Measurements from ENCODE around the gene HIVEP1. TPM values are rescaled to one million over a fixed set of nuclear protein-coding genes. Genes with fewer than 3 reads are reported as not detected.

Gene HIVEP1
- total RNA-seq, 1 donor from 2014 or later: 69.4 TPM

DNA sequence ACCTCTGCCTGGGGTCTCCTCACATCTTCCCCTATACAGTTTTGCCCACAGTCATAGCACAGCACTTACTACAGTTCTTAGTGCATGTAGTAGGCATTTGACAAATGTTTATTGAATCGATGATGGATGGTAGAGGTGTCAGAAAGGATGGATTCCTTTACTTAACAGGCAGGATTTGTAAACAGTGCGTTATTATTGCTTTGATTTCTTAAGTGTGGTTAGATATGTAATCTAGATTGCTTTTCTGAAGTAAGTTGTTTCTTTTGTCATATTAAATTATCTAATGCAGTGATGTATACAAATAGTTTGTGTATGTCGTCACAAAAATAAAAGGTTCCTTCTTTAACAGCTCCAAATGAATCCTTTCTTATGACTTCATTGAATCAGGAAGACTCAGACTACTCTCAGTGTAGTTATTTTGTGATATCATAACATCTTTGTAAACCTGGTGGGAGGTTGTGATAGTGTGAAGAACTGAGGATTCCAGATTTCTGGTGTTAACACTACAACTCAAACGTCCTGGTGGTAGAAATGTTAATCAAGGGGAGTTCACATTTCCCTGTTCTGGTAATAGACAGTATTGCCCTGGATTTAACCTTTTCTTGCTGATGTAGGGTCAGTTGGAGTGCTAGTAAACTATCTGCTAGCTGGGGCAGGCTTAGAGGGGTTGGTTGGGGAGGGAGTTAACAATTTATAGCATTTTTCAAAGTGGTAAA, 87.7 kb downstream of the HIVEP1 start:
- peaks cover 30% of the 10 kb centered on the region for H3K4me1 Mint-ChIP-seq
- H3K27me3 Mint-ChIP-seq (ENCODE audit: low read depth): no peaks in the 10 kb centered on the region
- TF ChIP-seq, protein P1, sequence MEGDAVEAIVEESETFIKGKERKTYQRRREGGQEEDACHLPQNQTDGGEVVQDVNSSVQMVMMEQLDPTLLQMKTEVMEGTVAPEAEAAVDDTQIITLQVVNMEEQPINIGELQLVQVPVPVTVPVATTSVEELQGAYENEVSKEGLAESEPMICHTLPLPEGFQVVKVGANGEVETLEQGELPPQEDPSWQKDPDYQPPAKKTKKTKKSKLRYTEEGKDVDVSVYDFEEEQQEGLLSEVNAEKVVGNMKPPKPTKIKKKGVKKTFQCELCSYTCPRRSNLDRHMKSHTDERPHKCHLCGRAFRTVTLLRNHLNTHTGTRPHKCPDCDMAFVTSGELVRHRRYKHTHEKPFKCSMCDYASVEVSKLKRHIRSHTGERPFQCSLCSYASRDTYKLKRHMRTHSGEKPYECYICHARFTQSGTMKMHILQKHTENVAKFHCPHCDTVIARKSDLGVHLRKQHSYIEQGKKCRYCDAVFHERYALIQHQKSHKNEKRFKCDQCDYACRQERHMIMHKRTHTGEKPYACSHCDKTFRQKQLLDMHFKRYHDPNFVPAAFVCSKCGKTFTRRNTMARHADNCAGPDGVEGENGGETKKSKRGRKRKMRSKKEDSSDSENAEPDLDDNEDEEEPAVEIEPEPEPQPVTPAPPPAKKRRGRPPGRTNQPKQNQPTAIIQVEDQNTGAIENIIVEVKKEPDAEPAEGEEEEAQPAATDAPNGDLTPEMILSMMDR (IDR thresholded peaks at IDR 0.05; ENCODE audit: unreplicated experiment): no peak
- H3K4me3 Mint-ChIP-seq: no peak overlapping the region
- H3K27ac Mint-ChIP-seq: peak overlapping the region; percentile 28
- H3K36me3 Mint-ChIP-seq: peaks cover 10% of the 10 kb centered on the region
- DNase-seq (ENCODE audit: low spot score in 2 of 2, unreplicated experiment in 2 of 2): no peak
- peaks cover 4% of the 10 kb centered on the region for H3K9me3 Mint-ChIP-seq

DNA sequence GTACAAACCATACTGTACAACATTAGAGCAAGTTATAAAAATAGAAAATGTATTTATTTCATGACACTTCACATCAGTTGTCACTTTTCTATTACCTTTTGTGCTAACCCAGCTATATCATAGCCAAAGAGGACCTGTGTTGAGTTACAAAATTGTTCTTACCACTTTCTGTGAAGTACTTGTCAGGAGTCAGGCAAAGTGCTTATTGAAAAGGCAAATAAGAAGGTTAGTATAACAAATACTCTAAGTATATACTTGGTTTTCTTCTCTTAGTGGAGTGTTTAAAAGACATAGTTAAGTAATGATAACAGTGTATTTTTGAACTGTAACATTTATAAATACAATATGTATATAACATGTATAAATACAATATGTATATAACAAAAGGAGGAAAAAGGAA, 88.9 kb downstream of the HIVEP1 start:
- no peak for DNase-seq (ENCODE audit: low spot score in 2 of 2, unreplicated experiment in 2 of 2)
- Mint-ChIP-seq H3K36me3 (peaks cover 12% of the 10 kb centered on the region), H3K4me1 (peaks cover 30% of the 10 kb centered on the region), H3K9me3 (peaks cover 4% of the 10 kb centered on the region), H3K4me3 (no peak overlapping the region), H3K27me3 (ENCODE audit: low read depth) (no peaks in the 10 kb centered on the region), H3K27ac (no peak overlapping the region)
- TF ChIP-seq, protein P1 (IDR thresholded peaks at IDR 0.05; ENCODE audit: unreplicated experiment): no peak

DNA sequence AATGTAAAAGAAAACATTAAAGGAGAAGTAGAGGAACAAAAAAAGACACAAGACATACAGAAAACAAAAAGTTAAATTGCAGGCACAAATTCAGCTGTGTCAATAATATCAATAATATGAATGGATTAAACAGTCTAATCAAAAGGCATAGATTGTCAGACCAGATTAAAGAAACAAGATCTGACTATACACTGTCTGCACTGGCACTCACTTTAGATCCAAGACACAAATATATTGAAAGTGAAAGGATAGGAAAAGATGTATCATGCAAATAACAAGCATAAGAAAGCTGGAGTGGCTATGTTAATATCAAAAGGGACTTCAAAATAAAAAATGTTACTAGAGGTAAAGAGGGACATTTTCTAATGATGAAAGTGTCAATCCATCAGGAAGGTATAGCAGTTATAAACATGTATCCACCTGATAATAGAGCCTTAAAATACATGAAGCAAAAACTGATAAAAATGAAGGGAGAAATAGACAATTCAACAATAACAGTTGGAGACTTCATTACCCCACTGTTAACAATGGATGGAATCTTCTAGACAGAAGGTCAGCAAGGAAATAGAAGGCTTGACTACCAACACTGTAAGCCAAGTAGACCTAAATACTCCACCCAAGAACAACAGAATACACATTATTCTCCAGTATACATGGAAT, 89.7 kb downstream of the HIVEP1 start:
- Mint-ChIP-seq H3K27me3 (ENCODE audit: low read depth) (no peaks in the 10 kb centered on the region), H3K4me3 (no peak overlapping the region), H3K36me3 (peaks cover 12% of the 10 kb centered on the region), H3K4me1 (peaks cover 30% of the 10 kb centered on the region), H3K27ac (no peak overlapping the region), H3K9me3 (peaks cover 4% of the 10 kb centered on the region)
- DNase-seq (ENCODE audit: low spot score in 2 of 2, unreplicated experiment in 2 of 2): no peak
- TF ChIP-seq, protein P1 (IDR thresholded peaks at IDR 0.05; ENCODE audit: unreplicated experiment): no peak

DNA sequence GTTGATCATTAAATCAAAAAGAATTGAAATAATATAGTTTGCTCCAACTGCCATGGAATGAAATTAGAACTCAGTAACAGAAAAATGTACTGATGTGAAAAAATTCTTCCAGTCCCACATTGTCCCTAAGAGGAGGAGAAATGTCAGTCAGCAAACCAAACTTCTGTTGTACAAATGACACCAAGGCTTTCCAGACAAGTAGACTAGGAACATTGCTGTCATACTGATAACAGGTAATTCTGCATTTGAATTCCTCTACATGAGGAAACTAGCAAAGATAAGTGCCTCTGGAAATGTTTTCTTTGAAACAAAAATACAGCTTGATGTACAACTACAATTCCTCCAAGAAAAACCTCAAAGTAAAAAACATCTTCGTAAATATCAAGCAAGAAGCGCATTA, 90.2 kb downstream of the HIVEP1 start:
- Mint-ChIP-seq H3K9me3 (peaks cover 4% of the 10 kb centered on the region), H3K36me3 (peaks cover 14% of the 10 kb centered on the region), H3K27ac (peak overlapping the region; percentile 59), H3K4me3 (no peak overlapping the region), H3K27me3 (ENCODE audit: low read depth) (no peaks in the 10 kb centered on the region), H3K4me1 (peaks cover 30% of the 10 kb centered on the region)
- TF ChIP-seq, protein P1 (IDR thresholded peaks at IDR 0.05; ENCODE audit: unreplicated experiment): no peak
- no peak for DNase-seq (ENCODE audit: low spot score in 2 of 2, unreplicated experiment in 2 of 2)

DNA sequence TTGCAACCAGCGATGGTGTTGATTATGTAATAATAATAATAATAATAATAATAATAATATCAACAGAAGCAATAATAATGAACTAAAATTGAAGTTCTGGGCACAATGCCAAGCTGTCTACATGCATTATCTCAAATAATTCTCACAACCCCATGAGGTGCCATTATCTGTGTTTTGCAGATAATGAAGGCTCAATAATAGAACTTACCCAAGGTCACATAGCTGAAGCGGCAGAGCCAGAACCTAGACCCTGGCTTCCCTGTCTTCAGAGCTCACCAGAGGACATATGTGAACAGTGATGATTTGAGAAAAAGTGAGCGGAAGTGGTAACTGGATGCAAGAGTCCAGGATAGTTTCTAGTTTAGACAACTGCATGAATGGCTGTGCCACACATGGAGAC, 91.0 kb downstream of the HIVEP1 start:
- TF ChIP-seq, protein P1 (IDR thresholded peaks at IDR 0.05; ENCODE audit: unreplicated experiment): no peak
- Mint-ChIP-seq H3K4me3 (no peak overlapping the region), H3K27me3 (ENCODE audit: low read depth) (no peaks in the 10 kb centered on the region), H3K36me3 (peaks cover 20% of the 10 kb centered on the region), H3K4me1 (peaks cover 25% of the 10 kb centered on the region), H3K9me3 (peaks cover 4% of the 10 kb centered on the region), H3K27ac (no peak overlapping the region)
- no peak for DNase-seq (ENCODE audit: low spot score in 2 of 2, unreplicated experiment in 2 of 2)

All from mesothelial cell of epicardium (in vitro differentiated cells).